Measurements from ENCODE around the gene CFB. TPM values are rescaled to one million over a fixed set of nuclear protein-coding genes. Genes with fewer than 3 reads are reported as not detected.

CFB gene
- total RNA-seq, 1 donor from 2014 or later, result 7.1 TPM

DNA sequence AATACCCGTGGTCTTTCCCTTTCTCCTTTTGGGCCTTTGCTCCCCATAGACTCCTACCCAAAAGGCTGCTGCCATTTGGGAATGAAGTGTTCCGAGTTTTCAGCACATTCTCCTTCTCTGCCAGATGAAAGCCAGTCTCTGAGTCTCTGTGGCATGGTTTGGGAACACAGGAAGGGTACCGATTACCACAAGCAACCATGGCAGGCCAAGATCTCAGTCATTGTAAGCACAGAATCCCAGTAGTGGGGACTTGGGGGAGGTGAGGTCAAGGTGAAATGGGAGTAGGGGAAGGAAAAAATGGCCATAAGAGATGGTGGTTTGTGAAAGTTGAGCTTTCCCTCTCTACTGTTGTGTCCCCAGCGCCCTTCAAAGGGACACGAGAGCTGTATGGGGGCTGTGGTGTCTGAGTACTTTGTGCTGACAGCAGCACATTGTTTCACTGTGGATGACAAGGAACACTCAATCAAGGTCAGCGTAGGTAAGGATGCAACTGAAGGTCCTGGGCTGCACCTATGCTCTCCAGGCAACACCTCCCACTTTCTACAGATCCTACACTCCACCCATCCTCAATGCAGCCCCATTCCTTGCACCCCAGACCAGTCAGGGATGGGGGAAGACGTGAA lies 4.1 kb downstream of the CFB start:
- no peak for DNase-seq

DNA sequence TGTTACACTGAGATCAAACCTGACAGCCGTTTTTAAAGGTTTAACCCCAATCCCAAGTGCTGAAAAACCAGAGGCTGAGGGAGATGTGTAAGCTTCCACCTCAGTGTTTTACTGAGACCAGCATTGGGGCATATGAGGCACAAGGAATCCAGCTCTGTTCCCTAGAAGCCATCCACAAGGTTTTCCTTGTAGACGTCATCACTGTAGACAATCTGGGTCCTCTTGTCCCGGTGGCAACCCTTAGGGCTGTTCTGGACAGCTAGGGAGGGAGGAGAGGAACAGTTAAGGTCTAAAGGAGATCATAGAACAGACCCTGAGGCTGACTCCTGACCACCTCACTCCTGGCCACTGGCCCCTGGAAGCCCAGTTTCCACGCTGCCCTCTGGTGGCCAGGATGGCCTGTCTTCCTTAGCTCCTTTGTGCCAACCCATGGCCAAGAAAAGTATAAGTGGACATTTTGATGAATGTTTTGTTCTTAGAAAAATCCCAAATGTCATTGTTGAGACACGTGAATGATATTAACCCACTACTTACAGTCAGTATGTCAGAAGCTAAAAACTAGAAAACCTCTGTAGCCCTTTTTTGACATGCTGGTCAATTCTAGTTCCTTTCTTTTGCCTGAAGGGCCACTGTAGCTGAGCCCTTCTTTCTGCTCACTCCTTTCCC lies 6.4 kb downstream of the CFB start:
- peak; percentile 51 for DNase-seq

DNA sequence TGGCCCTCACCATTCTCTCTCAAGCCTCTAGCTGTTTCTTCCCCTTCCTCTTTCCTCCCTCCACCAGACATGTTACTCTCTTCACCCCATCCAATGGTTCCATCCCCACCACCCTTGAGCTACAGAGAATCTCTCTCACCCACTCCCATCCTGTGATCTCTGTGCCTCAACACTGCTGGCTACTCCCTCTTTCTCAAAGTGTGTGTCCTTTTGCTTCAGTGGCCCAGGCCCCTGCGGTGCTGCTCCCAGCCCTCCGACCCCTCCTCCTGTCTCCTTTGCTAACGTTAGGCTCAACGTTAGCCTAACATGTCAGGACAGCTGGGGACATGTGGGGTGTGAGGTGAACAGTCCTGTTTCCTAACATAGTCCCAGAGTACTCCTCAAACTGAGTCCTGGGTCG lies 7.0 kb downstream of the CFB start:
- no peak for DNase-seq

DNA sequence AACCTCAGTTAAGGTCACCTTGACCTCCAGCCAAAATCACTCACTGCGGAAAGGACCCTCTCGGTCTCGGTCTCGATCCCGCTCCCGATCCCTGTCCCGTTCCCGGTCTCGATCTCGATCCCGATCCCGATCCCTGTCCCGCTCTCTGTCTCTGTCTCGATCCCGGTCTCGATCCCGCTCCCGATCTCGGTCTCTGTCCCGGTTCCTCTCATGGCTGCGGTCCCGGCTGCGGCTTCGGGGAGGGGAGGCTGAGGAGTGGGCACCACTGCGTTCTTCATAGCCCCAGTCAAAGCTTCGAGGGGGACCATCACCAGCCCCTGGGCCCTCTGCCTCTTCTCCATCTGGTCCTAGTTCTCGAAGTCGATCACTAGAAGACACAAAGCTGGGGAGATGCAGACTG lies 8.6 kb downstream of the CFB start:
- DNase-seq, result no peak

DNA sequence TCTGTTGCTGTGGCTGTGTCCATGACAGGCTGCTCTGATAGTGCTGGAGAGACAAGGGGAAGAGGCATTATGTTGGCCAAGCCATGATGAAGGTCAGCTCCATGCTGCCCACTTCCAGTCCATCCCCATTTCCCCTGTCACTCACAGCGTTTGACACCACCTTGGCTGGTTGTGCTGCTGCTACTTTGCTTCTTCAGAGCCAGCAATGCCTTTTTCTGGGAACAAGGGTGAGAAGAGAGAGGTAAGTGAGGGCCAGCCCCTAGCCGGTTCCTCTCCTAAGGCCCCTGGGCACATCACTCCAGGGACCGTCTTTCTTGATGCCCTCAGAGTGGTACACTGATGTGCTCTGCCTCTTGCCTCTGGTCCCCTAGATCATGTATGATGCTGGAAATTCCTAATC lies 10.9 kb downstream of the CFB start:
- DNase-seq, result no peak

DNA sequence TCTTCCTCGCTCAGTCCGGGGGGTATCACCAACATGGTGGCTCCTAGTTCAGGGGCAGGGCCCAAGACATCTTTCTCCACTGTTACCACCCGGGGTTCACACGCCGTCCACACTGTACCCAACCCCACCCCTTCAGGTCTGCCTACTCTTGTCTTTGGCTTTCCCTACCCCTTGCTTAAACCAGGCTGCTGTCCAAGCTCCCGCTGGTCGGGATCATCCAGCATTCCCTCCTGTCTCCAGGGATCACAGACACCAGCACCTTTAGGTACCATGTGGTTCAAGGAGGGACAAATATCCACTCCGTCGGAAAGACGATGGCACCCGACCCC lies 12.5 kb downstream of the CFB start:
- DNase-seq, result no peak

DNA sequence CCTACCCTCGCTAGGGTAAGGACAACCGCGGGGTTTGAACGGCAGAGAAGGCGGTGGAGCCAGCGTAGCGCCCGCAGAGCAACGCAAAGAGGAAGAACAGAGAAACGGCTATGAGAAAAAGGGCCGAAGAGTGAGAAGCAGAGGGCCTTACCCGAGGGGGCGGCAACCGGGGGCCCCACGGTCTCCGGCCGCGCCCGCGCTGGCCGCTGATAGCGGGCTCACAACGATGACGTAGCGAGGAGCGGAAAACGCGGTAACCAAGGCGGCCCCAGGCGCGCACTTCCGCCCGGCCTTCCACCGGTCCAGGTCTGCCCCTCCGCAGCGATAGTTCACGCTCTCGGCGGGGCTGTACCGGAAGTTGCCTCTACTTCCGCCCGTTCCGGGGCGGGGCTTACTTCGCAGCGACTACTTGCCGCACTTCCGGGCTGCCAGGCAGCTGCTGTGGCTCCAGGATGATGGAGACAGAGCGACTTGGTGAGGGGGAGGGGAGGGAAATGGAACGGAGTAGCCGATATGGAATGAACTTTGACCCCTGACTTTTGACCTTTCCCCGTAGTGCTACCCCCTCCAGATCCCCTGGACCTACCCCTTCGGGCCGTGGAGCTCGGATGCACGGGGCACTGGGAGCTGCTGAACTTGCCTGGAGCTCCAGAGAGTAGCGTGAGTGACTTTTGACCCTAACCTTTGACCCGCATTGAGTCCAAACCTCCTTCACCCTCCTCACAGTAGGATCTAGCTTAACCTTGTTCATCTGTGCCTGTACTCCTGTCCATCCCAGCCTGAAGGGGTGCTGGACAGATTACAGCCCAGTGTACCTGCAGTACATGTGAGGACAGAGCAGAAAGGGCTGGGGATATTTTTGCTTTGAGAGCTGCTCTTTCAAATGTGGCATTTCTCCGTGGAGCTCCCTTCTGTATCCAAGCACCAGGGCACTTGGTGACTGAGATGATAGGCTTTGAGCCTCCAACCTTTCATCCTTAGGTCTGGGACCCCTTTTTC lies 13.1 kb downstream of the CFB start, which contains the start of the genes NELFE and SKIC2:
Gene NELFE (minus strand): TSS at position 231 of the 999 bp plus-strand sequence. CDS start 525 bp downstream, outside the sequence.
Gene SKIC2 (plus strand): TSS at position 435 of the 999 bp plus-strand sequence. CDS start 18 bp downstream, at position 453.
- peak; percentile 99 for DNase-seq

DNA sequence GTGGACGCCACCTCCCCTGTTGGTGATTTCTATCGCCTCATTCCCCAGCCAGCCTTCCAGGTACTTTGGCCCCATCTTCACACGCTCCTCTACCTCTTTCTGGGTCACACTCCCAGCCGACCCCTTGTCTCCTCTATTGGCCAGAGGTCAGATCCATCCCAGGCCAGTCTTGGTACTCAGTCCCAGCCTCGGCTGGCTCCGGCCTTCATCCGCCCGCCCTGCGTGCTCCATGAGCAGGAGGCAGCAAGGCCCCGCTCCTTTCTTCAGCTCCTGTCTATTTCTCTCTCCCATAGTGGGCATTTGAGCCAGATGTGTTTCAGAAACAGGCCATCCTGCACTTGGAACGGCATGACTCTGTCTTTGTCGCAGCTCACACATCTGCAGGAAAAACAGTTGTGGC lies 15.7 kb downstream of the CFB start:
- no peak for DNase-seq

DNA sequence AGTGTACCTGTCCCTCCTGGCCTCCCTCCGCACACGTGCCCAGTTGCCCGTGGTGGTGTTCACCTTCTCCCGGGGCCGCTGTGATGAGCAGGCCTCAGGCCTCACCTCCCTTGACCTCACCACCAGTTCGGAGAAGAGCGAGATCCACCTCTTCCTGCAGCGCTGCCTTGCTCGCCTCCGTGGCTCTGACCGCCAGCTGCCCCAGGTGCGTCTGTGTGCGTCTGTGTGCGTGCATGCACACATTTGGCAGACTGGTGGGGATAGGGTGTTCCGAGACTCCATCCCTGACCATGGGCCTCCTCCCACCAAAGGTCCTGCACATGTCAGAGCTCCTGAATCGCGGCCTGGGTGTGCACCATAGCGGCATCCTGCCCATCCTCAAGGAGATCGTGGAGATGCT lies 18.0 kb downstream of the CFB start:
- DNase-seq, result no peak

DNA sequence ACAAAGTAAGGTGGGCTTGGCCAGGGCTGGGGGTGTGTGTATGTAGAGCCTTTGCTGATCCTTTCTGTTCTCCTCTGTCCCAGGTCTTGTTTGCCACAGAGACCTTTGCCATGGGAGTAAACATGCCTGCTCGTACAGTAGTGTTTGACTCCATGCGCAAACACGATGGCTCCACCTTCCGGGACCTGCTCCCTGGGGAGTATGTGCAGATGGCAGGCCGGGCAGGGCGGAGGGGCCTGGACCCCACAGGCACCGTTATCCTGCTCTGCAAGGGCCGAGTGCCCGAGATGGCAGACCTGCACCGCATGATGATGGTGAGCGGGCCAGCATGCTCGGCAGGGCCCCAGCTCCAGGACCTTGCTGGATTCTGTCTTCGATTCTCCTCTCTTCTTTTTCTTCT lies 19.8 kb downstream of the CFB start:
- DNase-seq, result no peak

DNA sequence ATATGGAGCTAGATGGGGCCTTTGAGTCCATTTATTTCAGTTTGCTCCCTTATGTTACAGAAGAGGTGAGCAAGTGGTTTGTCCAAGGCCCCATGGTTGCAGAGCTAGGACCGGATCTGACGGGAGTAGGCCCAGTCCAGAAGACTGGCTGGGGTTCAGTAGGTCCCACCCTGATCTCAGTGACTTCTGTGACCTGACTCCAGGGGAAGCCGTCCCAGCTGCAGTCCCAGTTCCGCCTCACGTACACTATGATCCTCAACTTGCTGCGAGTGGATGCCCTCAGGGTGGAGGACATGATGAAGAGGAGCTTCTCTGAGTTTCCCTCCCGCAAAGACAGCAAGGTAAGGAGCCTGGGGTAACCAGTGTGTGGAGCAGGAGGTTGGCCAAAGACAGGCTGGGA lies 20.6 kb downstream of the CFB start:
- DNase-seq, result no peak

DNA sequence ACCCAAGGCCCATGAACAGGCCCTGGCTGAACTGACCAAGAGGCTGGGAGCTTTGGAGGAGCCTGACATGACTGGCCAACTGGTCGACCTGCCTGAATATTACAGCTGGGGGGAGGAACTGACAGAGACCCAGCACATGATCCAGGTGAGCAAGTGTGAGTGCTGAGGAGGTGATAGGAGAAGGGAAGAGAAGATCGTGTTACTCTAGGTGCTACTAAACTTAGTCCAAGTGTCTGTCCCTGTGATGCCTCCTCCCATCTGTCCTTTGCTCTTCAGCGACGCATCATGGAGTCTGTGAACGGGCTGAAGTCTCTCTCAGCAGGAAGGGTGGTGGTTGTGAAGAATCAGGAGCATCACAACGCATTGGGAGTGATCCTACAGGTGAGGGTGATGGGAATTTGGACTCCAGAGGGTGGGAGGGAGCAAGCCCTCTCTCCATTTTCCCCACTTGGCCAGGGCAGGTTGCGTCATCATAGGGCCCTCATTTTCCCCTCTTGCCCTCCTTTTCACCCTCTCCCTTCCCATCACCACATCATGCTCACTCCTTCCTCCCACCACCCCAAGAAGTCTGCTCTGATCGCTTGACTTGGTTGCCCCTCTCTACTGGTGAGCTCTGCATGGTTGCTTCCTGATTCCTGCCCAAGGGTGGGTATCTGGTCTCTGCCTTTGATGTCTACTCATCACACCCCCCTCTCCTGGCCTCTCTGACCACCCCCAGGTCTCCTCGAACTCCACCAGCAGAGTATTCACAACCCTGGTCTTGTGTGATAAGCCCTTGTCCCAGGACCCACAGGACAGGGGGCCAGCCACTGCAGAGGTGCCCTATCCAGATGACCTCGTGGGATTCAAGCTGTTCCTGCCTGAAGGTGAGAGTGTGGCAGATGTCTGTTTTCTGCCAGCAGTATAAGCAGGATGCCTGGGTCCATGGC lies 21.4 kb downstream of the CFB start:
- no peak for DNase-seq

DNA sequence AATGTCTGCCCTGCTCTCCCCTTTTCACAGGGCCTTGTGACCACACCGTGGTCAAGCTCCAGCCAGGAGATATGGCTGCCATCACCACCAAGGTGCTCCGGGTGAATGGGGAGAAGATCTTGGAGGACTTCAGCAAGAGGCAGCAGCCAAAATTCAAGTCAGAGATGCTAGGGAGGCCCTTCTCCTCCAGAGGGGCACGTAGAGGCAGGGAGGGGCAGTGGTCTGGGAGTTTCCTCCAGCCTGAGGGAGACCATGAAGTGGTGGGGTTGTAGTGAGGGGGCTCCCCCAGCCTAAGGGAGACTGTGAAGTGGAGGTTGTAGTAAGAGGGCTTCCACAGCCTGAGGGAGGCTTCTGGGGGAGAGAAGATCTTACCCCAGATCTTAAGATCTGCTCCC lies 22.0 kb downstream of the CFB start:
- no peak for DNase-seq

DNA sequence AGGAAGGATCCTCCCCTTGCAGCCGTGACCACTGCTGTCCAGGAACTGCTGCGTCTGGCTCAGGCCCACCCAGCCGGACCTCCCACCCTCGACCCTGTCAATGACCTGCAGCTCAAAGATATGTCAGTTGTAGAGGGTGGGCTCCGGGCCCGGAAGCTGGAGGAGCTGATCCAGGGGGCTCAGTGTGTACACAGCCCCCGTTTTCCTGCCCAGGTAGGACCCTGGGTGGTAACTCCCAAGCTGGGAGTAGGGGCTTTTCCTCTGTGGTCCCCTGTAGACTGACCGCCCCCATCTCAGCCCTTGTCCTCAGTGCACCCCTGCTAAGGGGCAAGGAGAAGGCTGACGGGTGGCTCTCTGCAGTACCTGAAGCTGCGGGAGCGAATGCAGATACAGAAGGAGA lies 22.4 kb downstream of the CFB start:
- no peak for DNase-seq

DNA sequence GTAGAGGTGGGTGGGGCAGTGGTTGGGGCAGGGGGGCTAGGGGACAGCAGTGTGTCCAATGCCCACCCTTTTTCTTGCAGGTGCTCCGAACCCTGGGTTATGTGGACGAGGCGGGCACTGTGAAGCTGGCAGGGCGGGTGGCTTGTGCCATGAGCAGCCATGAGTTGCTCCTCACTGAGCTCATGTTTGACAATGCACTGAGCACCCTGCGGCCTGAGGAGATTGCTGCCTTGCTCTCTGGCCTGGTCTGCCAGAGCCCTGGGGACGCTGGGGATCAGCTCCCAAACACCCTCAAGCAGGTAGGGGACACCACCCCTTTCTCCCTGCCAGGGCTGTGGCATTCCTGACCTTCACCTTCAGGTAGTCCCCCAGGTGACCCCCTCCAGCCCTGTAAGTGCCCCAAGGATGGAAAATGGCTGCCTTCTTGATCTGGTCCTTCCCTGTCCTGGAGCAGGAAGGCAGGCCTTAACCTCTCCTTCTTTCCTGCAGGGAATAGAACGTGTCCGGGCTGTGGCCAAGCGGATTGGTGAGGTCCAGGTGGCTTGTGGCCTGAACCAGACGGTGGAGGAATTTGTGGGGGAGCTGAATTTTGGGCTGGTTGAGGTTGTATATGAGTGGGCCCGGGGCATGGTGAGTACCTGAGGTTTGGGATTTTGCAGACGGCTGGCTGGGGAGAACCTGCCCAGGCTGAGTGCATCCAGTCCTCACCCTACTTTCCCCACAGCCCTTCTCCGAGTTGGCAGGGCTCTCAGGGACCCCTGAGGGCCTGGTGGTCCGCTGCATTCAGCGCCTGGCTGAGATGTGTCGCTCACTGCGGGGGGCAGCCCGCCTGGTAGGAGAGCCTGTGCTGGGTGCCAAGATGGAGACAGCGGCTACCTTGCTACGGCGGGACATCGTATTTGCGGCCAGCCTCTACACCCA lies 23.2 kb downstream of the CFB start:
- DNase-seq, result no peak

DNA sequence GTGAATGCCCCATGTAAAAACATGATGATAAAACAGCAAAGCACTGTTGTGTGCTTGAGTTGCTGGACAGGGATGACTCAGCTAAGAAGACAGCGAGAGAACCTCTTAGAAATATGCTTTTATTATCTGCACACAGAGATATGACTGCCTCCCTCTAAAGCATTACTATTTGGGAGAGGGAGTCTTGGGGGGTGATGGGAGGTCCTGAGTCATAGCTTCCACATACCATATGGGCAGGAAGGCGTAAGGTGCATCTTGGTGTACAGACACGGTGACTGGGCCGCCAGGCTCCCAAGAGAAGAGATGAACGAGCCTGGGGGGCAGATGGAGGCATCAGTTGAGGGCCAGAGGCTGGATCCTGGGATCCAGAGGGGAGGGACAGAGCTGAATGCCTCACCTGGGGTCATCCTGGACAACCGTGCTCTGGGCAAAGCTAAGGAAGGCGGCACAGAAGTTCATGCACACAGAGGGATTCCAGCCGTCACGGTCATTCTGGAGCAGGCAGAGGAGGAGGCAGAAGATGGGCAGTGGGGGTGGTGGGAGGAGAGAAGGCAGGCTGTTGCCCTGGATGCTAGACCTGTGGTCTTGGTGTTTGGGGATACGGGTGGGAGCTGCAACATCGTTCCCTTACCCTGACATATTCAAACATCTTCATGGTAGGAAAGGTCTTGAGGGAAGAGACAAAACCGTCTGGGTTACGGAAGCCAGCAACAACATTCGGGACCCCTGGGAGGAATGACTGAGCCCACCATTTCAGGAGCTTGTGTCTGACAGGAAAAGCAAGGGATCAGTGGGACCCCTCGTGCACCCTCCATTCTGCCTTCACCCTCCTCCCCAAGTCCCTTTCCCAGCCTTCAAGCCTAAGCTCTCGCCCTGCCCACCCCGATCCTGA lies 24.1 kb downstream of the CFB start:
- DNase-seq, result no peak

DNA sequence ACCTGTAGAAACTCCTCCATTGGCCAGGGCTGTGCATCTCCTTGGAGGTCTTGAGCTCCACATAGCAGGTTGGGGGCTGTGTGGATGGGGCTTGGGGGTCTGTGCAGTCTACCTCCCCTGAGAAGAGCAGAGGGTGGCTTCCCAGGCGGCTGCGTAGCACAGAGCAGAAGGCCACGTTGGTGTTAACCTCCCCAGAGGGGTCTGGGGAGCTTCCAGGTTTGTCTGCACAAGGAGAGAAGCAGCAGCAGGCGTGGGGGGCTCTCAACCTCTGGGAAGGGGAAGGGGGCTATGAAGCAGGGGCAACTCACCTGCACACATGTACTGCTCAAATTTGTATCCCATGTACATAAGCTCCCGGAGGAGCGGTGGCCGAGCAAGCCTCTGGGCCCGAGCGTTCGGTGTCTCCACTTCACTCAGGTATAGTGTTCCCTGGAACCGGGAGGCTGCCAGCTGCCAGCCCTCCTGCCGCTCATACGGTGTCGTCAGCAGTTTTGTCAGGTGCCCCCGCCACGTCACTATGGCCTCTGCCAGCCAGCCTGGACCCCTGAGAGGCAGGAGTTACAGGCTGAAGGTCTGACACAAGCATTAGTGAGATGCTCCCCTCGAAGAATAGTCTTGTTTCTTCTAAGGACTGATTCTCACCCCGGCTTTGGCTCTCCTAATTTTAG lies 24.8 kb downstream of the CFB start:
- DNase-seq, result no peak

DNA sequence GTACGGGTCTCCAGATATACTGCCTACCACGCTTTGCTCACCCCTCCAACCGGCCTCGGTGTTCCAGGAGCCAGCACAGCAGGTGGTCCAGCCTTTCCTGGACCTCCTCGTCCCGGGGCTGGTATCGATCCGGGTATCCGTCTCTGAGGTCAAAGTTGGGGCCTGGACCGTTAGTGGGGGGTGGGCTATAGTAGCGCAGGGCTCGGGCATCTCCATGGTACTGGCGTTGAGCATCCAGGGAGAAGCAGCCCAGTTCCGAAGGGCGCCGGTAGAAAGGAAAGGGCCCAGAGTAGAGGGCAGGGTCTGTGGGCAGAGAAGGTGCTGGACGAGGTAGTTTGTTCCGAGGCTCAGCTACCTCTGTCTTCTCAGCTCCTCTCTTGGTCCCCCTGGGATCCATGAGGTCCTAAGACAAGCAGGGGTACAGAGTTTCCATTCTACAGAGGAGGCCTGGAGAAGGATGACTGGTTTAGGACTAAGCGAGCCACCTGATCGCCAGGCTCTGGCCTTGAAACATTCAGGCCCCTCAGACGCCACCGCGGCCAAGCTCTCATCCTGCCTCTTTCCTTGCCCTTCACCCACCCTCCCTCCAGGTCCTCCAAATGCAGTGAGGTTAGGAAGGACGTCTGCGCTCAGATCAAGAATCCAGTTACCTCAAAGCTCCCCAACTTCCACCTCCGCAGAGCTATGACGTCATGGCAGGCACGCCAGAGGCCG lies 25.5 kb downstream of the CFB start:
- no peak for DNase-seq

Data from tongue (tissue), 2 donors.